A204.1 (cell line): Measurements from ENCODE around the gene GLMN.
"Not testable (repeated sequence)": the region's sequence is repeated elsewhere in the genome, so short reads cannot be mapped to it uniquely, and the experiment has no call there.

Source experiments
- FAIRE-seq: peaks from 2 replicates; lab custom pipeline; 2012; peaks lifted over from hg19 to GRCh38; lab: Jason Lieb, UNC

GLMN gene

GRCh38 chr1:92298213-92298572 lies 594 bp downstream of the GLMN start:
- FAIRE-seq, result no peak

- FAIRE-seq, result peak; percentile 97
Measured at GRCh38 chr1:92291372-92291999, 7.3 kb downstream of the GLMN start.

GRCh38 chr1:92281411-92281810 lies 17.4 kb downstream of the GLMN start:
- FAIRE-seq, result not testable (repeated sequence)

- FAIRE-seq, result not testable (repeated sequence)
Measured at GRCh38 chr1:92279781-92280180, 19.0 kb downstream of the GLMN start.

- no peak for FAIRE-seq
Measured at GRCh38 chr1:92277105-92277723, 21.6 kb downstream of the GLMN start.

GRCh38 chr1:92276082-92276481 lies 22.7 kb downstream of the GLMN start:
- no peak for FAIRE-seq

- FAIRE-seq, result no peak
Measured at GRCh38 chr1:92274939-92275338, 23.8 kb downstream of the GLMN start.

GRCh38 chr1:92273039-92273438 lies 25.7 kb downstream of the GLMN start:
- FAIRE-seq, result no peak

- FAIRE-seq, result no peak
Measured at GRCh38 chr1:92262516-92262915, 36.3 kb downstream of the GLMN start.

GRCh38 chr1:92259350-92259749 lies 39.4 kb downstream of the GLMN start:
- no peak for FAIRE-seq

- not testable (repeated sequence) for FAIRE-seq
Measured at GRCh38 chr1:92254714-92255113, 44.1 kb downstream of the GLMN start.

- FAIRE-seq, result no peak
Measured at GRCh38 chr1:92244376-92244775, 54.4 kb downstream of the GLMN start.

- no peak for FAIRE-seq
Measured at GRCh38 chr1:92240034-92240433, 58.8 kb downstream of the GLMN start.

- FAIRE-seq, result no peak
Measured at GRCh38 chr1:92230736-92231135, 68.1 kb downstream of the GLMN start.

GRCh38 chr1:92228401-92228800 lies 70.4 kb downstream of the GLMN start:
- FAIRE-seq, result no peak

GRCh38 chr1:92219028-92219427 lies 79.8 kb downstream of the GLMN start:
- FAIRE-seq, result no peak

GRCh38 chr1:92218559-92218958 lies 80.2 kb downstream of the GLMN start:
- no peak for FAIRE-seq

GRCh38 chr1:92217721-92218120 lies 81.1 kb downstream of the GLMN start, which contains the start of gene C1orf146:
TSS of gene C1orf146 (plus strand) at chr1:92217915. CDS start at chr1:92231421, 13,506 bp downstream.
- no peak for FAIRE-seq

GRCh38 chr1:92211166-92211565 lies 87.6 kb downstream of the GLMN start:
- no peak for FAIRE-seq

GRCh38 chr1:92210701-92211100 lies 88.1 kb downstream of the GLMN start:
- no peak for FAIRE-seq

- FAIRE-seq, result no peak
Measured at GRCh38 chr1:92203105-92203504, 95.7 kb downstream of the GLMN start.

GRCh38 chr1:92201973-92202372 lies 96.8 kb downstream of the GLMN start:
- FAIRE-seq, result no peak
